ENCODE results near the gene PCNP.

DNA sequence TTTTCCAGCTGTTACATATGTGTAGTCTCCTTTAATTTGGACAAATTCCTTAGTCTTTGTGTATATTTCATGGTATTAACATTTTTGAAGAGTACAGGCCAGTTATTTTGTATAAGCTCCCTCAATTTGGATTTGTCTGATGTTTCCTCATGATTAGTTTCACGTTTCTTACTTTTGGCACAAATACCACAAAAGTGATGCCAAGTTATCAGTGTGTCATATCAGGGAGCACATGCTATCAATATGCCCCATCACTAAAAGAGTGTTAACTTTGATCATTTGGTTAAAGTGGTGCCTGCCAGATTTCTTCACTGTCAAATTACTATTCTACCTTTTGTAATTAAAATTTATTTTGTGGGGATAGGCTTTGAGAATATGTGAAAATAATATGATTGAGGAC, 14.6 kb downstream of the PCNP start:
- TF ChIP-seq, protein P1, sequence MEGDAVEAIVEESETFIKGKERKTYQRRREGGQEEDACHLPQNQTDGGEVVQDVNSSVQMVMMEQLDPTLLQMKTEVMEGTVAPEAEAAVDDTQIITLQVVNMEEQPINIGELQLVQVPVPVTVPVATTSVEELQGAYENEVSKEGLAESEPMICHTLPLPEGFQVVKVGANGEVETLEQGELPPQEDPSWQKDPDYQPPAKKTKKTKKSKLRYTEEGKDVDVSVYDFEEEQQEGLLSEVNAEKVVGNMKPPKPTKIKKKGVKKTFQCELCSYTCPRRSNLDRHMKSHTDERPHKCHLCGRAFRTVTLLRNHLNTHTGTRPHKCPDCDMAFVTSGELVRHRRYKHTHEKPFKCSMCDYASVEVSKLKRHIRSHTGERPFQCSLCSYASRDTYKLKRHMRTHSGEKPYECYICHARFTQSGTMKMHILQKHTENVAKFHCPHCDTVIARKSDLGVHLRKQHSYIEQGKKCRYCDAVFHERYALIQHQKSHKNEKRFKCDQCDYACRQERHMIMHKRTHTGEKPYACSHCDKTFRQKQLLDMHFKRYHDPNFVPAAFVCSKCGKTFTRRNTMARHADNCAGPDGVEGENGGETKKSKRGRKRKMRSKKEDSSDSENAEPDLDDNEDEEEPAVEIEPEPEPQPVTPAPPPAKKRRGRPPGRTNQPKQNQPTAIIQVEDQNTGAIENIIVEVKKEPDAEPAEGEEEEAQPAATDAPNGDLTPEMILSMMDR (tag by site-specific recombination; IDR thresholded peaks at IDR 0.05) = no peak
- TF ChIP-seq SCRT1 (tag by site-specific recombination; IDR thresholded peaks at IDR 0.05; ENCODE audit: borderline replicate concordance) = no peak
- TF ChIP-seq ZBTB21 (tag by site-specific recombination; IDR thresholded peaks at IDR 0.05) = no peak
- TF ChIP-seq, protein P2, sequence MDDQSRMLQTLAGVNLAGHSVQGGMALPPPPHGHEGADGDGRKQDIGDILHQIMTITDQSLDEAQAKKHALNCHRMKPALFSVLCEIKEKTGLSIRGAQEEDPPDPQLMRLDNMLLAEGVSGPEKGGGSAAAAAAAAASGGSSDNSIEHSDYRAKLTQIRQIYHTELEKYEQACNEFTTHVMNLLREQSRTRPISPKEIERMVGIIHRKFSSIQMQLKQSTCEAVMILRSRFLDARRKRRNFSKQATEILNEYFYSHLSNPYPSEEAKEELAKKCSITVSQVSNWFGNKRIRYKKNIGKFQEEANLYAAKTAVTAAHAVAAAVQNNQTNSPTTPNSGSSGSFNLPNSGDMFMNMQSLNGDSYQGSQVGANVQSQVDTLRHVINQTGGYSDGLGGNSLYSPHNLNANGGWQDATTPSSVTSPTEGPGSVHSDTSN (CRISPR knock-in tag; IDR thresholded peaks at IDR 0.05) = no peak
- TF ChIP-seq ZNF830 (tag by site-specific recombination; IDR thresholded peaks at IDR 0.05; ENCODE audit: low read depth) = no peak
- TF ChIP-seq, protein P3, sequence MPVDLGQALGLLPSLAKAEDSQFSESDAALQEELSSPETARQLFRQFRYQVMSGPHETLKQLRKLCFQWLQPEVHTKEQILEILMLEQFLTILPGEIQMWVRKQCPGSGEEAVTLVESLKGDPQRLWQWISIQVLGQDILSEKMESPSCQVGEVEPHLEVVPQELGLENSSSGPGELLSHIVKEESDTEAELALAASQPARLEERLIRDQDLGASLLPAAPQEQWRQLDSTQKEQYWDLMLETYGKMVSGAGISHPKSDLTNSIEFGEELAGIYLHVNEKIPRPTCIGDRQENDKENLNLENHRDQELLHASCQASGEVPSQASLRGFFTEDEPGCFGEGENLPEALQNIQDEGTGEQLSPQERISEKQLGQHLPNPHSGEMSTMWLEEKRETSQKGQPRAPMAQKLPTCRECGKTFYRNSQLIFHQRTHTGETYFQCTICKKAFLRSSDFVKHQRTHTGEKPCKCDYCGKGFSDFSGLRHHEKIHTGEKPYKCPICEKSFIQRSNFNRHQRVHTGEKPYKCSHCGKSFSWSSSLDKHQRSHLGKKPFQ (tag by site-specific recombination; IDR thresholded peaks at IDR 0.05) = no peak
- TF ChIP-seq ZBTB20 (tag by site-specific recombination; IDR thresholded peaks at IDR 0.05) = no peak
- no peak for TF ChIP-seq ZNF549 (tag by site-specific recombination; IDR thresholded peaks at IDR 0.05)
- no peak for TF ChIP-seq TCF7L2 (IDR thresholded peaks at IDR 0.05; ENCODE audit: borderline replicate concordance, low read depth, low read length)
